Mesodermal cell (in vitro differentiated cells): ENCODE data around the gene LCN9.

Experiments used
- H3K27ac ChIP-seq: 2 replicates; pipeline ENCODE4 v1.7.0; 2013; ENCODE audit warnings: mild to moderate bottlenecking, low read depth, low read length, moderate library complexity; ENCODE audit not compliant: severe bottlenecking
- H3K36me3 ChIP-seq: 2 replicates; pipeline ENCODE4 v1.7.1; 2013; ENCODE audit warnings: mild to moderate bottlenecking, low read length, moderate library complexity; ENCODE audit not compliant: control insufficient read depth, insufficient read depth
- H3K4me1 ChIP-seq: one replicate; pipeline ENCODE4 v1.7.1; 2013; ENCODE audit warnings: mild to moderate bottlenecking, low read length; ENCODE audit not compliant: insufficient read depth, control insufficient read depth, poor library complexity, severe bottlenecking
- H3K4me3 ChIP-seq: 2 replicates; pipeline ENCODE4 v1.7.0; 2013; ENCODE audit warnings: low read length, control low read depth, mild to moderate bottlenecking; ENCODE audit not compliant: insufficient read depth, poor library complexity, severe bottlenecking; ENCODE audit errors: extremely low read depth
- H3K9me3 ChIP-seq: 2 replicates; pipeline ENCODE4 v1.7.1; 2013; ENCODE audit warnings: mild to moderate bottlenecking, low read length, moderate library complexity; ENCODE audit not compliant: control insufficient read depth
- WGBS, 2 experiments: methylation state at CpG; one replicate each; pipeline ENCODE4 v1.1.5; 2013; ENCODE audit warnings: missing lambda C conversion rate in 2 of 2; ENCODE audit not compliant: insufficient coverage in 2 of 2; 5-methylcytosine and 5-hydroxymethylcytosine counted together

LCN9 gene

DNA sequence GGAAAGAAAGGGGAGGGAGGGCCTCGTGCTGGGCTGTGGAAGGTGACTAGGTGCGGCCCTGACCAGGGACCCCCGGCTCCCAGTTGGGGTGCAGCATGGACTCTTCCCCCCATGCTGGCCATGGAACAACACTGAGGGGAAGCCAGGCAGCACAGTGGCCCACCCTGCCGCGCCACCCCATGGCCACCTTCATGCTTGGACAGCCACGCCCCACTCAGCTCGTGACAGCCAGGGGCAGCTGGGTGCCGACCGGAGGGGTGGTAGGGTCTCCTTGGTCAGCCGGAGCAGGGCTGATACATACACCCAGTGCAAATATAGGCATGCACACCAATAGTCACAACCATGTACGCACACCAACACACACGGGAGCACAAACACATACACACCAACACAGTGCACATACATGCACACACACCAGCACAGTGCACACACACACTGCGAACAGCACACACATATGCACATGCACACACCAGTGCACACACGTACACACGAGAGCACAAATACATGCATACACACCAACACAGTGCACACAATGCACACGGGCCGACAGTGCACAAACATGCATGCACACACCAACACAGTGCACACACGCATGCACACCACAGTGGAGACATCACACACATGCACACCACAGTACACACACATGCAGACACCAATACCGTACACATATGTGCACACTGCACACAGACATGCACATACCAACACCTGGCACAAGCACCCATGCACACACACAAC, 27.9 kb downstream of the LCN9 start:
- Histone ChIP-seq H3K36me3 (no peaks in the 10 kb centered on the region), H3K9me3 (no peaks in the 10 kb centered on the region), H3K4me3 (no peak overlapping the region), H3K4me1 (peaks cover 6% of the 10 kb centered on the region), H3K27ac (no peak overlapping the region)
- WGBS, 2 experiments: 89 to 92% methylated on average over 10 to 14 of the region's 19 CpGs

DNA sequence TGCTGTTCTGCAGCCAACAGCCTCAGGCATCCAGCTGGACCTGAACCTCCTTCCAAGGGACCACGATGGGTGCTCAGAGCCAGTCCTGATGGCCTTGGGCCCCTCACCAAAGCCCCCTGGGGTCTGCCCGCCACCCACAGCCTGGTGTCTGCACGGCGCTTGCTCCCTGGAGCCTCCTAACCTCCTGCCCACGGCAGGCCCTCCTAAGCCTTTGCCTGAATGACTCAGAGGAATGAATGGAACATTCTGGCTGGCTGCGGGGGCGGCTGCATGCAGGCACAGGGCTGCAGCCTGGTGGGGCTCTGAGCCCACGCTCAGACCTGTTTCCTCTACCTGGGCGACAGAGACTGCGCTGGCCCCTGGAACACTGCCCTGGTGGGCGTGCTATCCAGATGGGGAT, 29.3 kb downstream of the LCN9 start:
- H3K9me3 ChIP-seq: no peaks in the 10 kb centered on the region
- no peak overlapping the region for H3K4me3 ChIP-seq
- WGBS, 2 experiments: 82 to 93% methylated on average over 10 to 11 of the region's 11 CpGs

DNA sequence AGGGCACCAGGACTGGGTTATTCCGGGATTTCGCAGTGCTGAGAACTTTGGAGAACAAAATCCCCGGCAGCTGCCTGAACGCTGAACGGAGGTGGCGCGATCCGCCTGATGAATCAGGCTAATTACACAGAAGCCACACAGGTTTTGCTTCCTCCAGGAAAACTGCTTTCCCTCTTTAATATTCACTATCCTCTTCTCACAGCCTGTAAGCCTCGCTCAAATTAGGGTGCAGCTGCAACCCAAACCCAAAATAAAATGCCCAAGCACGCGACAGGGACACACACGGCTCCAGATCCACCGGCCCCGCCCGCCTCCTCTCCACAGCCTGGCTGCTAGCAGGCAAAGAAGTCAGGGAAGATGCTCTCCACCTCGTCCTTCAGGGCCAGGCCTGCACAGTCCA, 30.2 kb downstream of the LCN9 start:
- no peaks in the 10 kb centered on the region for H3K36me3 ChIP-seq
- no peak overlapping the region for H3K4me3 ChIP-seq
- peaks cover 6% of the 10 kb centered on the region for H3K4me1 ChIP-seq
- H3K9me3 ChIP-seq: no peaks in the 10 kb centered on the region
- WGBS, 2 experiments: 88 to 95% methylated on average over 16 of the region's 16 CpGs
- H3K27ac ChIP-seq: no peak overlapping the region

More for the DNA sequence above, 29.3 kb downstream of the LCN9 start:
- Histone ChIP-seq H3K4me1 (peaks cover 6% of the 10 kb centered on the region), H3K27ac (no peak overlapping the region), H3K36me3 (no peaks in the 10 kb centered on the region)

DNA sequence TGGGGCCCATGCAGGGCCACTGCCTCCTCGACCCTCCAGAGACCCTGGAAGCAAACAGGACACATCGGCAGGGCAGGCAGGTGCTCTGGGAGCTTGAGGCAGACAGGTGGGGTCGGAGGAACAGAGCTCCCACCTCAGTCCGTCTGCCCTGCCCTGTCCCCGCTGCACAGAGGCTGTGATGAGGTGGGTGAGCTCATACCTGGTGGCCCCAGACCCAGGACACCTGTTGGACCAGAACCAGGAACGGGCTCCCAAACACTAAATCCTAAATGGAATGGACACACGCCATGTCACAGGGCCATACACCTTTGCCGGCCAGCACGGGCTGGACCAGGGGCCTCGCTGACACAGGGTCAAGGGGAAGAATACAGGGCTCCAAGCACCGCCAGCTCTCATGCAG, 30.7 kb downstream of the LCN9 start:
- no peak overlapping the region for H3K27ac ChIP-seq
- no peak overlapping the region for H3K4me3 ChIP-seq
- H3K9me3 ChIP-seq: no peaks in the 10 kb centered on the region
- peaks cover 6% of the 10 kb centered on the region for H3K4me1 ChIP-seq
- H3K36me3 ChIP-seq: no peaks in the 10 kb centered on the region
- WGBS, 2 experiments: 92 to 97% methylated on average over 11 of the region's 11 CpGs

DNA sequence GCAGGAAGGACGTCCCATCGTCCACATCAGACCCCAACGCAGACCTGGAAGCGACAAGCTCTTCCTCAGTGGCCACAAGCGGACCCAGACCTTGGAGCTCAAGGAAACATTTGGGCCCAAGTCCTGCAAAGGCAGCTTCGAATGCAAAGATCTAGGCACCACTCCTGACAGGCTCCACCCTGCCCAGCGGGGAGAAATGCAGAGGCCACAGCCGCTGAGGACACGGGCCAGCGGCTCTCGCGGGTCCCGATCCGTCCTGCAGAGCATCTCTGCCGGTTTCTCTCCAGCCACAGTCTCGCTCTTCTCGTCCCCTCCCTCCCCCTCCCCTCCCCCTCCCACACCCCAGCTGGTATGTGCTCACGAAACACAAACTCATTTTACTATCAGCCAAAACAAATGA, 31.3 kb downstream of the LCN9 start:
- Histone ChIP-seq H3K4me1 (peaks cover 6% of the 10 kb centered on the region), H3K27ac (no peak overlapping the region)
- WGBS, 2 experiments: 80 to 81% methylated on average over 14 to 16 of the region's 18 CpGs

DNA sequence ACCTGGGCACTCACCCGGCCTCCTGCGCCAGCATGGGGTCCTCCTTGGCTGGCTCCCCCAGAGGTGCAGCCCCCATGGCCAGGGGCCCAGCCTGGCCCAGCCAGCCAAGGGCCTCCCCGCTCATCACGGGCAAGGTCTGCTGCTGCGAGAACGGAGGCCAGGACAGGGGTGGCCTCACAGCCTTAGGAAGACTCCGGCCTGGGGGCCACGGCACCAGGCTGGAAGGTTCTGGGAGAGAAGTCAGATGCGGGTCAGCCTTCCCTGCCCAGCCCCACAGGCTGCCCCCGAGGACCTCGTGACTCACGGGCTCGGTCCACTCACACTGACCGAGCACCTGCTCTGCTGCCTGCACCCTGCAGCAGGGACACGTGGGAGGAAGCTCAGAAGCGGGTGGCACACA, 31.9 kb downstream of the LCN9 start:
- Histone ChIP-seq H3K4me1 (peaks cover 6% of the 10 kb centered on the region), H3K4me3 (no peak overlapping the region), H3K9me3 (no peaks in the 10 kb centered on the region), H3K36me3 (no peaks in the 10 kb centered on the region), H3K27ac (no peak overlapping the region)
- 91 to 96% methylated on average over 16 of the region's 16 CpGs for WGBS, 2 experiments

More for the DNA sequence above, 31.3 kb downstream of the LCN9 start:
- Histone ChIP-seq H3K4me3 (no peak overlapping the region), H3K36me3 (no peaks in the 10 kb centered on the region), H3K9me3 (no peaks in the 10 kb centered on the region)

DNA sequence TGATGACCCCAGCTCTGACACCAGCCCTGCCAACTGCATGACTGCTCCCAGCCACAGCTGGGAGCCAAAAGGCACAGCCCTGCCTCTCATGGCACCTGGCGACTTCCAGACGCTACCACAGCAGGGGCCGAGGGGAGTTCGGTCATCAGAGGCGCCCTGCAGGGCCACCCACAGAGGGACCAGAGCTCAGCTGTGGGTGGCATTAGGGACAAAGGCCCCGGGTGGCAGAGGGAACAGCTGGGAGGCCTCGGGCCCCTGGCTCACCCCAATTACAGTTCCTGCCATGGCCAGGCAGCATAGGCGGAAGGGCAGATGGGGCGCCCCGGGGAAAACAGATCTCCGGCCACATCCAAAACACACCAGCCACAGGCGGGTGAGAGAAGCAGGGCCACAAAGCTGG, 32.5 kb downstream of the LCN9 start:
- H3K27ac ChIP-seq: no peak overlapping the region
- H3K9me3 ChIP-seq: no peaks in the 10 kb centered on the region
- 95 to 97% methylated on average over 6 to 11 of the region's 12 CpGs for WGBS, 2 experiments
- no peaks in the 10 kb centered on the region for H3K36me3 ChIP-seq
- H3K4me1 ChIP-seq: peaks cover 6% of the 10 kb centered on the region
- no peak overlapping the region for H3K4me3 ChIP-seq

DNA sequence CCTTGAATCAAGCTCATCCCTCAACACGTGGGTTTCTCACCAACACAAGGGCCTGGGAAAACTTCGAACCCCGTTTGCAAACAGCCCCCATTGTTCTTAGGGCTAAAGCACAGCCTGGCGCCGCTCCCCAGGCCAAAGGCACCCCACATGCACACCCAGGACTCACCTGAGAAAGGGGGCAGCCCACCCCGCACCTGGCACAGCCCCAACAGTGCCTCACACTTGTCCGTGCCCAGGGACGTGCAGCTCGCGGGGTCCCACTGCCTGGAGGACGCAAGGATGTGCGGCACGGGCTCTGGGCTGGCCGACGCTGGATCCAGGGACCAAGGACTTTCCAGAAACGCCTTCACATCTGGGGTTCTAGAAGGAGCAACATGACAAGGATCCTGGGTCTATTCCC, 33.3 kb downstream of the LCN9 start:
- Histone ChIP-seq H3K4me1 (peaks cover 6% of the 10 kb centered on the region), H3K36me3 (no peaks in the 10 kb centered on the region), H3K9me3 (no peaks in the 10 kb centered on the region), H3K4me3 (no peak overlapping the region), H3K27ac (no peak overlapping the region)
- 76 to 92% methylated on average over 14 to 16 of the region's 16 CpGs for WGBS, 2 experiments

DNA sequence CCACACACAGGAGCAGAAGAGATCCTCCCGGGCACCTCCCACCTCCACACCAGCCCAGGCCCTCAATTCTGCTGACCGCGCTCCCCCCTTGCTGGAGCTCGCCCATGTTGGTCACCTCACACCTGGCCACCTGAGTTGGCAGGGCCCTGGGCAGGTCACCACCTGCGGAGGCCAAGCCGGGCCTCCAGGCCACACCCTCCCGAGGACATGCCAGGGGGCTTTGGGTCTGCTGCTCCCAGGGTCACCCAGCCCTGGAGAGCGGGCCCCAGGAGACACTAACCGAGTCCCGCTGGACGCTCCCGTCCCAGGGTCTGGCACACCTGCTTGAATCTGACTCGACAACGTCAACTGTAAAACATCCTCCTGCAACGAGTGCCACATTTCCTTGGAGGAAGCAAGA, 34.1 kb downstream of the LCN9 start:
- H3K27ac ChIP-seq: no peak overlapping the region
- no peak overlapping the region for H3K4me3 ChIP-seq
- H3K36me3 ChIP-seq: no peaks in the 10 kb centered on the region
- WGBS, 2 experiments: 88 to 92% methylated on average over 13 to 14 of the region's 15 CpGs
- peaks cover 6% of the 10 kb centered on the region for H3K4me1 ChIP-seq
- no peaks in the 10 kb centered on the region for H3K9me3 ChIP-seq

DNA sequence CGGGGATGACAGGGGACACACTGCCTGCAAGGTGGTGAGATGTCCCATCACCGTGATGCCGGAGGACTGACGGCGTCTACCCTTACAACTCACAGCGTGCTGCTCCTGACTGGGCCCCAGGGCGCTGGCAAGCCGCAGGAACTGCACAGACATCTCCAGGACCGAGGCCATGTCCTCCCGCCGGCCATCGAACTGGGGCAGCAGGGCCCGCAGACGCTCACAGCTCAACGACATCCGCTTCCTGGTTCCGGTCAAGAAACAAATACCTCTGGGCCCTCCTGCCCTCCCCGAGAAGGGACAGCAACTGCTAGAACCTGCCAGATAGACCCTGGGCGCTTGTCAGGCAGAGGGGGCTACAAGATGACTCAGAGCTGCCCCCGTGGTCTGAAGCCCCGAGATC, 35.1 kb downstream of the LCN9 start:
- no peak overlapping the region for H3K27ac ChIP-seq
- H3K4me3 ChIP-seq: no peak overlapping the region
- H3K4me1 ChIP-seq: no peaks in the 10 kb centered on the region
- 91% methylated on average over 19 to 21 of the region's 21 CpGs for WGBS, 2 experiments
- no peaks in the 10 kb centered on the region for H3K36me3 ChIP-seq
- no peaks in the 10 kb centered on the region for H3K9me3 ChIP-seq

DNA sequence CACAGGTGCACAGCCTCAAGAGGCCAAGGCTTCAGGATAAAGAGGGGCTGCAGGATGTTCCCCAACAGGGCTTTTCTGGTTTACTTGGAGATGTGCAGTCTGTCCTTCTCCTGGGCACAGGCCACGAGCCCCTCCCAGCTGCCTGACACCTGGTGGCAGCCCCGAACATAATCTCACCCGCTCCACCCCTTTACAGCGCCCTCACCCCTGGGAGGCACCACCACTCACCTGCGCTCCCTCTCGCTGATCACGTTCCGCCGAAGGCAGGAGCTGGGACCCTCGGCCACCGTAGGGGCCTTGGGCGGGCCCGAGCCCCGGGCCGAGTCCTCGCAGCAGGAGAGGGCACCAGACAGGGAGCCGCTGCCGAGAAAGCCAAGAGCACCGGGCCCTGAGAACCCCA, 35.7 kb downstream of the LCN9 start:
- WGBS, 2 experiments: 78 to 89% methylated on average over 5 to 19 of the region's 19 CpGs
- no peak overlapping the region for H3K27ac ChIP-seq
- no peaks in the 10 kb centered on the region for H3K4me1 ChIP-seq
- no peaks in the 10 kb centered on the region for H3K9me3 ChIP-seq
- H3K36me3 ChIP-seq: no peaks in the 10 kb centered on the region
- no peak overlapping the region for H3K4me3 ChIP-seq
